Hematopoietic multipotent progenitor cell (in vitro differentiated cells): Measurements from ENCODE around the gene C3. TPM values are rescaled to one million over a fixed set of nuclear protein-coding genes. Genes with fewer than 3 reads are reported as not detected.

ENCODE experiments used
- DNase-seq, 3 donors: peaks; one replicate each; pipeline ENCODE4 v3.0.0-alpha.2; 2011 to 2015; ENCODE audit warnings: low read depth in 2 of 3, low spot score in 2 of 3
- total RNA-seq: library from RNA; depleted of rRNA; stranded (reverse); fragments of >200 nt; gene quantifications from one replicate; pipeline ENCODE4 v1.2.3, GENCODE V29; 2012

C3 gene
- total RNA-seq, 1 donor = under 0.01 TPM

DNA sequence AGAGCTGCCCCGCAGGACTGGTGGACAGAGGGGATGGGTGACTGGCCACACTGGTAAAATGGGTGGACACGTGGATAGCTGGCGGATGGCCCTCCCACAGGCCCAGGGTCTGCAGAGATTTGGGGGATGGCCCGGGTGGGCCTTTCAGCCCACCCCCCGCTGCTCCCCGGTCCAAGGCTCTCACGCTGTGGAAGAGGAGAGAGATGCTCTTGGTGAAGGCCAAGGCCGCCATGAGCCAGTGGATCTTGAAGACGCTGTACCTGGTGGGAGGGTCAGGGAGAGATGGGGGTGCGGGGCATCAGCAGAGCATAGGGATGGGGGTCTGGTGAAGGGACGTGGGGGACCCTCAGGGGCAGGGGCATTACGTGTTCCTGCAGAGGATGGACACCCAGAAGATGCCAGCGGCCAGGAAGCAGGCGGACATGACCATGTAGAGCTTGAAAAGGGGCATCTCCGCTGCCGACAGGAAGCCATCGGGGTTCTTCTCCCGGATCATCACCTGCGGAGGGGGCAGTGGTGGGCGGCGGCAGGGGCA is 12.4 kb upstream of the C3 start:
- DNase-seq = no peak

GRCh38 chr19:6731822-6732221 is 11.4 kb upstream of the C3 start:
- no peak for DNase-seq

DNA sequence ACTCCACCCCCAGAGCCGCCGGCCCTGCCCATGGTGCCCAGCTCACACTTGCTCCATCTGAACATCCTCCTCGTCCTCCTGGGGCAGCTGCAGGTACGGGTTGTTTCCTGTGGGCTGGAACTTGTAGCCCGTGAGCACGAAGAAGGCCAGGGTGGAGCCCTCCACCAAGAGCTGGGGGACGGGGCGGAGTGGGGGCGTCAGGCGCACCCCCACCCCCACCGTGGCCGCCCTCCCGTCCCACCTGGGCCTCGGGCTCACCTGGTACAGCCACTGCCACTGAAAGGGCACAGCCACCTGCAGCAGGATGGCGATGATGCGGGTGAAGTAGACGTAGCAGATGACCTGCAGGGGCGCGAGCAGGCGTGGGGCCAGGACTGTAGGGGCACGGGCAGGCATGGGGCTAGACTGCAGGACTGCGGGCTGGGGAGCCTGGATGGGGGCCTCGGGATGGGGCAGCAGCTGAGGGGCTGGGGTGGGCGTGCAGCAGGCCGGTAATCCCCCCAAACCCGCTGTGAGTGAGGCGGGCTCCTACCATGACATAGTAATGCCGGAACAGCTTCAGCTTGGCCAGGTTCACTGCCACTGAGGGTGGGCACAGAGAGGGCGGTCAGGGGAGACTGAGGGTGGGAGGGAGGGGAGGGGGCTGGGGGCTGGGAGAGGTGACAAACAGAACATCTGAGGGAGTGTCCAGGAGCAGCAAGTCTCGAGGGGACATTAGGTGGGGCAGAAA is 10.7 kb upstream of the C3 start:
- no peak for DNase-seq

DNA sequence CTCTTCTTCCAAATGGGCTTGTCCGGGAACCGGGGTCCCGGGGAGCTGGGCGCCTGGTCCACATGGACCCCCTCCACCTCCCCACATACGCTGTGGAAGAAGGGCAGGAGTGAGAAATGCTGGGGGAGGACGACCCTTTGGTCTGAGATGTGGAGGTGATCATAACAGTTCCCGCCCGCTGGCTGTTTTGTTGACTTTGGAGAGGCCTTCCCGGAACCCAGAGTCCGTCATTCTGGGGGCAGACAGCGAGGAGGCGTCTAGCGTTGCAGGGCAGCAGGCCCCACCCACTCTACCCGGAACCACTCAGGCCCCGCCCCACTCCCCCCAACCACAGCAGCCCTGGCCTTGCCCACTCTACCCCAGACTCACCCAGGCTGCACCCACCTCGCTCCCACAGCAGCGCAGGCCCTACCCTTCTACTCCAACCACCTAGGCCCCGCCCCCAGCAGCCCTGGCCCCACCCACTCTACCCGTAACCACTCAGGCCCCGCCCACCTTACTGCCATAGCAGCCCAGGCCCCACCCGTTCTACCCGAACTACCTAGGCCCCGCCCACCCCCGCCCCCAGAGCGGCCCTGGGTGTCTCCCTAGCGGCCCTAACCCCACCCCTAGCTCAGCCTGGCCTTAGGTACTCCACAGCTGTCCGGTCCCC is 9.8 kb upstream of the C3 start:
- DNase-seq = peak in 2 of 3 donors; percentile 50 to 51

GRCh38 chr19:6729573-6730152 is 9.2 kb upstream of the C3 start:
- DNase-seq = no peak

DNA sequence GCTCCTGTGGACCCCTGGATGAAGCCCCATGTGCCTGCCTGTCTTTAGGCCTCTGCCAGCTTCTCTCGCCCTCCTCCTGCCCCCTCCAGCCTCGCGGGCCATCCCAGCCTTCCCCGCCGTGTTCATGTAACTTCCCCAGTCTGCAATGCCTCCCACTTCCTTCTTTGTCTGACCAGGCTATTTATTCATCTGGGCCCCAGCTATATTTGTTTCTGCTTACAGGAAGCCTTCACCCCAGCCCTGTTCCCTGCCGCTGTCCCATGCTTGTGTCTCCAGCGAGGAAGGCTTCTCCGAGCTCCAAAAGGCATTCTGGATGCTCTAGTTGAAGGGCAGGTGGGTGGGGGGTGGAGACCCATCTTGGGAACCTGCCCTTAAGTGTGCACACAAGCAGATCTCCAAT is 7.9 kb upstream of the C3 start:
- peak in 1 of 3 donors; percentile 29 for DNase-seq

GRCh38 chr19:6725513-6726231 is 5.2 kb upstream of the C3 start:
- DNase-seq = no peak

DNA sequence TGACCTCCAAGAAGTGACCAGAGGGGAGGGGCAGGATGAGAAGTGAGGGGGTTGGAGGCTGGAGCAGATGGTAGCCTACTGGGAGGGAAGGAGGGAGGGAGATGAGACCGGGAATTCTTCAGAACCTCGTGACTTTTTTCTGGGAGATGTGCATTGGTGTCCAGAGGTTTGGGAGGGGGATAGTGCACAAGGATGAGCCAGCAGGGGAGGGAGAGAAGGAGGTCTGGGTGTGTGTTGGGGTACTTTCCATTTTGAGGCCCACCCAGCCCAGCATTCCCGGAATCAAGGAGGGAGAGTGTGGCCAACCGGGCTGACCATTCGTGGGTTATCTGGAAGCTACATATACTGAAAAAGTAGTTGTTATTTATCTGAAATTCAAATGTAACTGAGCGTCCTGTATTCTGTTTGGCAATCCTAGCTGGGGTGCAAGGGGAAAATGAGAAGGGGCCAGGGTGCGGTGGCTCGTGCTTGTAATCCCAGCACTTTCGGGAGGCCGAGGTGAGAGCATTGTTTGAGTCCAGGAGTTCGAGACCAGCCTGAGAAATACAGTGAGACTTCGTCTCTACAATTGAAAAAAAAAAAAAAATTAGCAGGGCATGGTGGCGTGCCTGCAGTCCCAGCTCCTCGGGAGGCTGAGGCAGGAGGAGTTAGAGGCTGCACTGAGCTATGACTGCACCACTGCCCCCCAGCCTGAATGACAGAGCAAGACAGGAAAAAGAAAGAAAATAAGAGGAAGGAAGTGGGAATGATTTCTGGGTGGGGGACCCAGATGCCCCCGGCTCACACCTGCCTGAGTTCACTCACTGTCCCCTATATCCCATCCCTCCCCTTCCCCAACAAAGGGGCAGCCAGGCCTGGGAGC is 4.4 kb upstream of the C3 start:
- no peak for DNase-seq

DNA sequence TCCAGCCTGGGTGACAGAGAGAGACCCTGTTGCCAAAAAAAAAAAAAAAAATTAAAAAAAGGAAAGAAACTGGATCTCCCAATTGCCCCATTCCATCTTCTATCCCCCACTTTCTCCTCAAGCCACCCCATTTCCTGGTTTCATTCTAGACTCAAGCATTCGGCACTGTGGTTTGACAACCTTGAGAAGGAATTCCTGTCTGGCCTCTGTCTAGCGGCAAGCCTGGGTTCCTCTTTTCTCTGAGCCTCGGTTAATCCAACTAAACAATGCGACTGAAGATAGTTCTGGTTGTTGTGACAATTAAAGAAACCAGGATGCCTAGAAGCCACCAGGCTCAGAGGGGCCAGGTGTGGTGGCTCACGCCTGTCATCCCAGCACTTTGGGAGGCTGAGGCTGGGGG is 3.3 kb upstream of the C3 start:
- peak in 2 of 3 donors; percentile 51 to 73 for DNase-seq

DNA sequence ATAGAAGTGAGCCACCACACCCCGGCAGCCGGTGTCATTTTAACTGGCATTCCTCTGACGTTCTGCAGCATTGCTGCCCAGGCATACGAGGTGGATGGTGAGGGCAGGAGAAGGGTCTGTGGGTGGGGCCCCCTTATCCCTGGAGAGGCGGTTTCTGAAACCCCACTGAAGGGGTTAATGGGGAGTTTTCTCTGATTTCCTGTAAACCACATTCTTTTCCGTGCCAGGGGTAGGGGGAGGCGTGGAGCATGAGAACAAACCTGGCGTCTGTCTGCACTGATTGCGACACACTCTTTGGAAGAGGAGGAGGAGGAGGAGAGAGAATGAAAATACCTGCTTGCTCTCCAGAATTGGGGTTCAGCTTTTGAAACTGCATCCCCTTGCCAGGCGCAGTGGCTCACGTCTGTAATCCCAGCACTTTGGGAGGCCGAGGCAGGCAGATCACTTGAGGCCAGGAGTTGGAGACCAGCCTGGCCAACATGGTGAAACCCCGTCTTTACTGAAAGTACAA is 2.7 kb upstream of the C3 start:
- no peak for DNase-seq

DNA sequence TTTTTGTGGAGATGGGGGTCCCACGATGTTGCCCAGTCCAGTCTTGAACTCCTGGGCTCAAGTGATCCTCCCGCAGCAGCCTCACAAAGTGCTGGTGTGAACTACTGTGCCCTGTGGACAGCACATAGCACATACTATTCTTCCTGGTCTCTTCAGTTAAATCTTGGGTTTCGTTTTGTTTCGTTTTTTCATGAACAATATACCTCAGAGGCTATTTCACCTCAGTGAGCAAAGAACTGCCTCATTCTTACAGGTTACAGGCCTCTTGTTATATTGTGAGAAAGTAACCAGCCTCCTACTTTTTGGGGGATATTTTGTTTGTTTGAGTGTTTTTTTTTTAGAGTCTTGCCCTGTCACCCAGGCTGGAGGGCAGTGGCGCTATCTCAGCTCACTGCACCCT is 1.3 kb upstream of the C3 start:
- peak in 1 of 3 donors; percentile 60 for DNase-seq

DNA sequence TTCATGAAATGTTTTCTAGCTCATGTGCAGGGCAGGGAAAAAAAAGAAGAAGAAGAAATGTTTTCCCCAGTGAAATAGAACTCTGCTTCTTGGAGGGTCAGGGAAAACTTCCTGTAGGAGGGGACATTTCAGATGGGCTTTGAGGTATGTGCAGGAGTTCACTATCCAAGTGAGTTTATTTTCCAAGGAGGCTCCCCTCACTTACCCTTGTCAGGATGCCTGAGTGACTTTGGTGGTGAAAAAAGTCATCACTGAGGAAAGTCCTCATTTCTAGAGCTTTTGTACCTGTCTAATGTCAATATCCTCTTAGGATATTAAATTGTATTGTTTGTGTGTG is 656 bp upstream of the C3 start:
- no peak for DNase-seq

GRCh38 chr19:6719992-6720368 is 470 bp downstream of the C3 start:
- no peak for DNase-seq

DNA sequence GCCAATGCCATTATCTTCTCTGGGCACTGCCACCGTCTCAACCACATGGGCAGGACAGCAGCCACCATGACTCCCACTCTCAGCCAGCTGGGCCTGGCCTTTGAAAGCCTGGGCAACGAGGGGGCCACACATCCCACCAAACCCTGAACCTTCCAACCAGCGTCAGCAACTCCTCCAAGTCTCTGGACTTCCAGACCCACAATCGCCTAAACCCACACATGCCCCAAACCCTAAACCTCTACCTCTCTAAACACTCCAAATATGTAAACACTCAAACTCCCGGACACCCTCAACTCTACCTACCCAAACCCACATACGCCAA is 949 bp downstream of the C3 start:
- DNase-seq = no peak

DNA sequence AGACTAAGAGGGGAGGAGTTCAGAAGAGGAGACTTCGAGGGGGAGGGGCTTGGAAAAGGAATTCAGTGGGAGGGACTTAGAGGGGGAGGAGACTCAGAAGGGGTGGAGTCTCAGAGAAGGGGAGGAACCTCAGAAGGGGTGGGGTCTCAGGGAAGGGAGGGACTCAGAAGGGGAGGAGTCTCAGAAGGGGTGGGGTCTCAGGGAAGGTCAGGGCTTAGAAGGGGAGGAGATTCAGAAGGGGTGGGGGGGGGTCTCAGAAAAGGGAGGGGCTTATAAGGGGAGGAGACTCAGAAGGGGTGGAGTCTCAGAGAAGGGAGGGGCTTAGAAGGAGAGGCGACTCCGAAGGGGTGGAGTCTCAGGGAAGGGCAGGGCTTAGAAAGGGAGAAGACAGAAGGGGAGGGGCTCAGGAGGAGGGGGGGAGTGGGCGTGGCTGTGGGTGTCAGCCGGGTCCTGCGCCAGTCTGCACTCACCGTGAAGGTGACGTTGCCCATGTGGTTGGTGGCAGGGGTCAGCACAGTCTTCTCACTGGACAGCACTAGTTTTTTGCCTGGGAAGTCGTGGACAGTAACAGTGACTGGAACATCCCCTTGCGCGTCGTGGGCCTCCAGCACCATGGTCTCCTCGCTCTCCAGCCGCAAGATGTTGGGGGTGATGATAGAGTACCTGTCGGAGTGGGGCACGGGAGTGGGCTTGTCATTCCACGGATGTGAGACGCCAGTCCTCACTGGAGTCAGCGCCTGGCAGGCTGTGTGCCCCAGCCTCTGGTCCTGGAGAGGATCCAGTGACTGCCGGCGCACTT is 1.5 kb downstream of the C3 start:
- peak in 2 of 3 donors; percentile 60 to 71 for DNase-seq

DNA sequence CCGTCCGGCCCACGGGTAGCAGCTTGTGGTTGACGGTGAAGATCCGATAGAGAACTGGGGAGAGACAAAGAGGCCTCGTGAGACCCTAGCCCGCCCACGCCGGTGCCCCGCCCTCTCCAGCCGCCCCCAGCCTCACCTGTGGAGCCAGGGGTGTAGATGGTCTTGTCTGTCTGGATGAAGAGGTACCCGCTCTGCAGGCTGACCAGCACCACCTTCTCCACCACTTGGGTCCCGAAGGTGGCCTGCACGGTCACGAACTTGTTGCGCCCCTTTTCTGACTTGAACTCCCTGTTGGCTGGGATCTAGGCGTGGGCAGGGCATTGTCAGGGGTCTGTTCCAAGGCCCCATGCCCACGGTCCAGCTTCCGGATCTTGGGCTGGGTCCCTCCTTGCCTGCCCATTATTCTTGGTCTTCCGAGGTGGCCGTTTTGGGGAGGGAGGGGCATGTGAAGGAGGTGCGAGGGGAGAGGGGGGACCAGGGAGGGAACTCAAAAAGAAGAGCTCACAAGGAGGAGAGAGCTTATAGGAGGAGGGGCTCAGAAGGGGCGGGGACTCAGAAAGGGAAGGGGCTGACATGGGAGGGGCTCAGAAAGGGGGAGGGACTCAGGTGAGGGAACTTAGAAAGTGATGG is 2.2 kb downstream of the C3 start:
- no peak for DNase-seq

DNA sequence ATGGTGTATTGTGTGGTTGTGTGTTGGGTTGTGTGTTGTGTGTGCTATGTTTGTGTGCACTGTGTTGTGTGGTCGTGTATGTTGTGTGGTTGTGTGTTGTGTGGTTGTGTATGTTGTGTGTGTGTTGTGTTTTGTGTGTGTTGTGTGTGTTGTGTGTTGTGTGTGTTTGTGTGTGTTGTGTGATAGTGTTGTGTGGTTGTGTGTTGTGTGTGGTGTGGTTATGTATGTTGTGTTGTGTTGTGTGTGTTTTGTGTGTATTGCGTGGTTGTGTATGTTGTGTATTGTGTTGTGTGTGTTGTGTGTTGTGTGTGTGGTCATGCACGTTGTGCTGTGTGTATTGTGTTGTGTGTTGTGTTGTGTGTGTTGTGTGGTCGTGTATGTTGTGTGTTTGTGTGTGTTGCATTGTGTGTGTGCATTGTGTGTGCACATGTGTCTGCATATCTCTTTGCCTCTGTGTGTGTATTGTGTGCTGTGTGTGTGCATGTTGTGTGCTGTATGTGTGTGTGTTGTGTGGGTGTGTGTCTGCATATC is 2.9 kb downstream of the C3 start:
- no peak for DNase-seq

- no peak for DNase-seq
Measured at GRCh38 chr19:6717036-6717435, 3.4 kb downstream of the C3 start.

GRCh38 chr19:6716610-6716970 is 3.9 kb downstream of the C3 start:
- DNase-seq = no peak
